SU-DHL-6 (cell line): ENCODE data around the gene STK16.

Source experiments
- H2AFZ ChIP-seq: fragments of 200-600 bp; sonication (generic); 2 replicates; pipeline ENCODE4 v1.6.1; 2014; ENCODE audit warnings: low read depth, mild to moderate bottlenecking, moderate library complexity, mixed read lengths, antibody characterized with exemption, low read length; ENCODE audit not compliant: severe bottlenecking
- H3F3A ChIP-seq: fragments of 200-600 bp; shearing (Covaris generic); 2 replicates; pipeline ENCODE4 v1.6.0; 2016; ENCODE audit warnings: antibody characterized with exemption, mild to moderate bottlenecking; ENCODE audit not compliant: insufficient read depth
- H3K27ac ChIP-seq: fragments of 200-600 bp; sonication (generic); 2 replicates; pipeline ENCODE4 v1.5.1; 2016; ENCODE audit warnings: low read depth, mild to moderate bottlenecking, low read length, moderate library complexity, mixed read lengths
- H3K27me3 ChIP-seq: fragments of 200-600 bp; sonication (generic), shearing (Covaris generic); 2 replicates; pipeline ENCODE4 v1.6.0; 2014; ENCODE audit warnings: mild to moderate bottlenecking, low read length
- H3K36me3 ChIP-seq: fragments of 200-600 bp; sonication (generic); 2 replicates; pipeline ENCODE4 v1.6.1; 2014; ENCODE audit warnings: mild to moderate bottlenecking, low read length, mixed read lengths
- H3K4me2 ChIP-seq: fragments of 300-600, 200-600 bp; shearing (Covaris generic), sonication (generic); 2 replicates; pipeline ENCODE4 v1.6.0; 2014; ENCODE audit warnings: low read length, low read depth, mild to moderate bottlenecking; ENCODE audit not compliant: poor library complexity, severe bottlenecking
- H3K4me3 ChIP-seq: fragments of 200-600 bp; sonication (generic); 2 replicates; pipeline ENCODE4 v1.5.1; 2014; ENCODE audit warnings: antibody characterized with exemption, low read length, mild to moderate bottlenecking, mixed read lengths; ENCODE audit not compliant: insufficient read depth, poor library complexity, severe bottlenecking
- H3K79me2 ChIP-seq: fragments of 200-600 bp; sonication (generic); 2 replicates; pipeline ENCODE4 v1.6.1; 2014; ENCODE audit warnings: mild to moderate bottlenecking, low read length, moderate library complexity; ENCODE audit not compliant: insufficient read depth
- H3K9ac ChIP-seq: fragments of 200-600 bp; sonication (generic); 2 replicates; pipeline ENCODE4 v1.7.0; 2014; ENCODE audit warnings: mild to moderate bottlenecking, low read length
- H3K9me2 ChIP-seq: fragments of 200-600 bp; sonication (generic); replicated peaks from 2 replicates; pipeline ENCODE4 v1.6.1; 2014; ENCODE audit warnings: low read length; ENCODE audit not compliant: insufficient read depth
- H3K9me3 ChIP-seq: fragments of 200-600 bp; sonication (generic); 2 replicates; pipeline ENCODE4 v1.6.1; 2014; ENCODE audit warnings: low read length, mixed read lengths; ENCODE audit not compliant: insufficient read depth
- H4K20me1 ChIP-seq: fragments of 200-600 bp; sonication (generic); 2 replicates; pipeline ENCODE4 v1.6.1; 2014; ENCODE audit warnings: low read depth, mild to moderate bottlenecking, antibody characterized with exemption, low read length, moderate library complexity, mixed read lengths
- EZH2phosphoT487 ChIP-seq: fragments of 200-600 bp; sonication (generic), shearing (Covaris generic); conservative IDR thresholded peaks from 2 replicates; pipeline ENCODE4 v1.6.1; 2018; ENCODE audit warnings: mild to moderate bottlenecking, antibody characterized with exemption, low read length, moderate library complexity, mixed read lengths
- TF ChIP-seq, protein P1 (sequence below): fragments of 200-600 bp; sonication (generic); IDR thresholded peaks from one replicate; pipeline ENCODE4 v1.5.1; 2017; ENCODE audit warnings: antibody characterized with exemption, mild to moderate bottlenecking, low read length, moderate library complexity; ENCODE audit not compliant: insufficient read depth, poor library complexity, severe bottlenecking

STK16 gene

DNA sequence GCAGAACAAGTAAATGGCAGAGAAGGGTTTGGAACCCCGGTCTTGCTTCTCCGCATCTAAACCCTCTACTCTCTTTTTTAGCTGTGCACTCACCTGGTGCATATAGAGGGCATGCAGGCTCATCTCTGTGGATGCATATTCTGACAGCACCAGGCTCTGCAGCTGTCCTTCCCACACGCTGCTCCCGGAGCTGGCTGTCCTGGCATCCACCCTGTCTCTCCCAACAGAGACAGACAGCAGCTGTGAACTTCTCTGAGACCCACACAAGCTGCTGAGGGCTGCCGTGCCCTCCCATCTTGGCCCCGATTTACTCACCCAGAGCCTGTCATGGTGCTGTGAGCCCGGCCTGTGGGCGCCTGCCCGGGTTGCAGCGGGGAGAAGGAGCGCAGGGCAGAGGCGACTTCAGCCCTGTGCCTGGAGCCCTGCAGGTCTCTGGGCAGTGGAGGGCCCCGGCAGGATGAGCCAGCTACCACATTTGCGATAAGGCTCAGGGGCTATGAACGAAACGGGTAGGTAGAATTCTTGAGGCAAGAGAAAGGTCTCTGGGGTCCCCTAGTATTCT is 23.2 kb upstream of the STK16 start:
- Histone ChIP-seq H3K27me3 (no peaks in the 10 kb centered on the region), H3K36me3 (no peaks in the 10 kb centered on the region), H3K27ac (no peak overlapping the region), H3K4me2 (no peak overlapping the region), H3F3A (no peaks in the 10 kb centered on the region), H3K4me3 (no peak overlapping the region), H3K79me2 (no peaks in the 10 kb centered on the region), H3K9ac (no peak overlapping the region), H3K9me2 (no peaks in the 10 kb centered on the region), H4K20me1 (no peaks in the 10 kb centered on the region), H2AFZ (no peak overlapping the region), H3K9me3 (no peaks in the 10 kb centered on the region)
- TF ChIP-seq, protein P1, sequence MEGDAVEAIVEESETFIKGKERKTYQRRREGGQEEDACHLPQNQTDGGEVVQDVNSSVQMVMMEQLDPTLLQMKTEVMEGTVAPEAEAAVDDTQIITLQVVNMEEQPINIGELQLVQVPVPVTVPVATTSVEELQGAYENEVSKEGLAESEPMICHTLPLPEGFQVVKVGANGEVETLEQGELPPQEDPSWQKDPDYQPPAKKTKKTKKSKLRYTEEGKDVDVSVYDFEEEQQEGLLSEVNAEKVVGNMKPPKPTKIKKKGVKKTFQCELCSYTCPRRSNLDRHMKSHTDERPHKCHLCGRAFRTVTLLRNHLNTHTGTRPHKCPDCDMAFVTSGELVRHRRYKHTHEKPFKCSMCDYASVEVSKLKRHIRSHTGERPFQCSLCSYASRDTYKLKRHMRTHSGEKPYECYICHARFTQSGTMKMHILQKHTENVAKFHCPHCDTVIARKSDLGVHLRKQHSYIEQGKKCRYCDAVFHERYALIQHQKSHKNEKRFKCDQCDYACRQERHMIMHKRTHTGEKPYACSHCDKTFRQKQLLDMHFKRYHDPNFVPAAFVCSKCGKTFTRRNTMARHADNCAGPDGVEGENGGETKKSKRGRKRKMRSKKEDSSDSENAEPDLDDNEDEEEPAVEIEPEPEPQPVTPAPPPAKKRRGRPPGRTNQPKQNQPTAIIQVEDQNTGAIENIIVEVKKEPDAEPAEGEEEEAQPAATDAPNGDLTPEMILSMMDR = no peak
- no peak for TF ChIP-seq EZH2phosphoT487

DNA sequence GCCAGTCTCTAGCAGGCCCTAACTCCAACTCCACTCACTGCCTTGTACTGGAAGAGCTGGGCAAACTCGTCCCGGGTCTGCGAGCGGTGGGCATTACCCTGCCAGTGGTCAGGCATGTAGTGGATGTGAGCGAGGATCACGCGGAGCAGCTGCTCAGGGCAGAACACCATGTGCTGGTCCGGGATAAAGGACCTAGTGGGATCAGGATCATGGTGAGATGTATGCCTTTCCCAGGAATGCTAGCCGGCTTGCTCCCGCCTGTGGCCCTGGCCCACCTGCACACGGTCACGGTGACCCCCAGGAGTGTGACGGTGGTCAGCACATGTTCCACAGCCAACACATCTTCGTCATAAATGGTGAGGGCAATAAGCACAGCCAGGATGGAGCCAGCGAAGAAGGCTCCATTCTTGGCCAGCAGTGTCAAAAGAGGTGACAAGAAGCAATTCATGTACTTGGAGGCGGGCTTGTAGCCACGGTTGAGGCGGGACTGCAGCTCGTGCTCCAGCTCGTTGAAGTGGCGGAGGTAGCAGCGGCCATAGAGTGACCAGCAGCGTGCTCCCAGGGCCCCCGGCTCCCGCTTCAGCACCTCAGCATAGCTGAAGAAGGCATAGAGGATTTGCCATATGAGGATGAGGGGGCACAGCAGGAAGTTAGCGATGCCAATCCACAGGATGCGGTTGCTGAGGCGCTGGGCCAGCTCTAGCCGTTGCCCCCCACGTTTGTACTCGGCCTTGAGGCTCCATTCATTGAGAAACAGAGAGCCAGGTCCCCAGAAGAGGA is 21.3 kb upstream of the STK16 start:
- Histone ChIP-seq H3K9me2 (no peaks in the 10 kb centered on the region), H2AFZ (no peak overlapping the region), H3K27ac (no peak overlapping the region), H3K9me3 (no peaks in the 10 kb centered on the region), H3K27me3 (no peaks in the 10 kb centered on the region), H4K20me1 (no peaks in the 10 kb centered on the region), H3K4me3 (no peak overlapping the region), H3K9ac (no peak overlapping the region), H3F3A (no peaks in the 10 kb centered on the region), H3K4me2 (no peak overlapping the region), H3K79me2 (peaks cover 17% of the 10 kb centered on the region), H3K36me3 (no peaks in the 10 kb centered on the region)
- no peak for TF ChIP-seq EZH2phosphoT487
- TF ChIP-seq, protein P1 = no peak

DNA sequence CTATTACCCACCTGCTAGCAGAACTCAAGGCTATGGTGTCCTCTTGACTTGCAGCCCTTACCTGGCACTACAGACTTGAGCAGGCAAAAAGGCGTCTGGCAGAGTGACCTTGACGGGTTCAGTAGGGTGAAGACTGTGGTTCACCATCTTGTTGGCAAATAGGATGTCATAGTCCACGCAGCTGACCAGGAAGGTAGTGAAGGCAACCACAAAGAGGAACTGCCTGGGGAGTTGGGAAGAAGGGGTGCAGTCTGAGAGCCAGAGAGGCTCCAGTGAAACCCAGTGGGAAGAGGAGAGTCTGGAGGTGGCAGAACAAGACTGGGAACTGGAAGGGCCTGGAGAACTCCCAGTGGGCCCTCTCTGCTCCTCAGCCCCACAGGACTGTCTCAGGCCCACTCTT is 19.9 kb upstream of the STK16 start:
- H3K9me3 ChIP-seq = no peaks in the 10 kb centered on the region
- no peak overlapping the region for H3K4me2 ChIP-seq
- no peak overlapping the region for H2AFZ ChIP-seq
- H3F3A ChIP-seq = no peaks in the 10 kb centered on the region
- no peak overlapping the region for H3K9ac ChIP-seq
- H3K27me3 ChIP-seq = no peaks in the 10 kb centered on the region
- no peaks in the 10 kb centered on the region for H3K9me2 ChIP-seq
- H3K27ac ChIP-seq = no peak overlapping the region
- TF ChIP-seq, protein P1 = no peak
- TF ChIP-seq EZH2phosphoT487 = no peak
- no peak overlapping the region for H3K4me3 ChIP-seq
- H4K20me1 ChIP-seq = no peaks in the 10 kb centered on the region
- peaks cover 24% of the 10 kb centered on the region for H3K79me2 ChIP-seq
- H3K36me3 ChIP-seq = no peaks in the 10 kb centered on the region
